Measurements from ENCODE around the gene MED13L. TPM values are rescaled to one million over a fixed set of nuclear protein-coding genes. Genes with fewer than 3 reads are reported as not detected.

The MED13L gene
- polyA plus RNA-seq, 1 of the 3 experiments (the other 2 are of a cell fraction): 17.1 TPM

GRCh38 chr12:116325336-116325664 is 47.8 kb upstream of the MED13L start:
- H3K4me3 ChIP-seq (ENCODE audit: low read depth in 2 of 2, low read length in 1 of 2): no peak overlapping the region
- no peaks in the 10 kb centered on the region; the same call in 1 of the 2 replicates for H3K79me2 ChIP-seq (ENCODE audit: insufficient read depth)
- H3K27me3 ChIP-seq (ENCODE audit: insufficient read depth): no peaks in the 10 kb centered on the region
- DNase-seq: no peak
- no peak overlapping the region for H3K27ac ChIP-seq (ENCODE audit: low read depth in 2 of 2, low read length in 1 of 2)
- H3K4me2 ChIP-seq: no peak overlapping the region
- POLR2A ChIA-PET: no interaction called here
- no peaks in the 10 kb centered on the region for H3K9me2 ChIP-seq
- H3K36me3 ChIP-seq (replicated peaks in 1 of 2; ENCODE audit: control insufficient read depth in 1 of 2, insufficient read depth in 2 of 2, low read length in 1 of 2): no peaks in the 10 kb centered on the region
- CTCF ChIA-PET: interaction anchor here (0.6 kb wide), 1 partner anchor 284 kb away, joined by 3 read pairs; no protein-coding TSS in a partner anchor
- peaks cover 5 to 8% of the 10 kb centered on the region in 2 experiments; a peak in 3 of 4 replicates for H3K4me1 ChIP-seq (ENCODE audit: control insufficient read depth in 1 of 2, insufficient read depth in 2 of 2, low read depth in 1 of 2, low read length in 1 of 2)
- H3K9ac ChIP-seq: no peak overlapping the region
- TF ChIP-seq IRF3 (IDR thresholded peaks at IDR 0.05; ENCODE audit: low read depth, low read length) (no peak), EP300 (IDR thresholded peaks at IDR 0.05; ENCODE audit: borderline replicate concordance in 1 of 2, low read depth in 1 of 2, low read length in 1 of 2) (no peak), GABPA (IDR thresholded peaks at IDR 0.05; ENCODE audit: low read depth) (no peak), ZBTB33 (IDR thresholded peaks at IDR 0.05; ENCODE audit: borderline replicate concordance, low read depth) (no peak), REST (IDR thresholded peaks at IDR 0.05; ENCODE audit: low read depth, low read length) (no peak)
- no peaks in the 10 kb centered on the region for H4K20me1 ChIP-seq (ENCODE audit: insufficient read depth)
- WGBS (ENCODE audit: low lambda C conversion rate): 100% methylated on average over 1 of the region's 1 CpG
- no peaks in the 10 kb centered on the region for H3K9me3 ChIP-seq
- peaks cover 9% of the 10 kb centered on the region for H3F3A ChIP-seq (replicated peaks; ENCODE audit: insufficient read depth)
- H2AFZ ChIP-seq (ENCODE audit: low read depth): no peak overlapping the region

GRCh38 chr12:116324654-116325335 is 47.3 kb upstream of the MED13L start:
- no peaks in the 10 kb centered on the region for H3K27me3 ChIP-seq (ENCODE audit: insufficient read depth)
- peaks cover 12% of the 10 kb centered on the region for H3F3A ChIP-seq (replicated peaks; ENCODE audit: insufficient read depth)
- H3K9me2 ChIP-seq: no peaks in the 10 kb centered on the region
- no peak for DNase-seq
- no peak overlapping the region for H3K27ac ChIP-seq (ENCODE audit: low read depth in 2 of 2, low read length in 1 of 2)
- H3K79me2 ChIP-seq (ENCODE audit: insufficient read depth): no peaks in the 10 kb centered on the region; the same call in 1 of the 2 replicates
- peaks cover 5 to 10% of the 10 kb centered on the region in 2 experiments; a peak in 3 of 4 replicates for H3K4me1 ChIP-seq (ENCODE audit: control insufficient read depth in 1 of 2, insufficient read depth in 2 of 2, low read depth in 1 of 2, low read length in 1 of 2)
- no peak overlapping the region for H3K4me2 ChIP-seq
- no peak overlapping the region for H3K4me3 ChIP-seq (ENCODE audit: low read depth in 2 of 2, low read length in 1 of 2)
- no peak overlapping the region for H3K9ac ChIP-seq
- H4K20me1 ChIP-seq (ENCODE audit: insufficient read depth): no peaks in the 10 kb centered on the region
- CTCF ChIA-PET: interaction anchor here (0.6 kb wide), 1 partner anchor 285 kb away, joined by 3 read pairs; no protein-coding TSS in a partner anchor
- H3K9me3 ChIP-seq: no peaks in the 10 kb centered on the region
- POLR2A ChIA-PET: no interaction called here
- TF ChIP-seq TAF1 (IDR thresholded peaks at IDR 0.05; ENCODE audit: borderline replicate concordance, low read depth, low read length) (no peak), NRF1 (IDR thresholded peaks at IDR 0.05; ENCODE audit: low read depth, low read length) (no peak), JUND (IDR thresholded peaks at IDR 0.05) (no peak), FOSL2 (IDR thresholded peaks at IDR 0.05; ENCODE audit: borderline replicate concordance, low read depth) (no peak), MXI1 (IDR thresholded peaks at IDR 0.05; ENCODE audit: low read depth, low read length) (no peak), EP300 (IDR thresholded peaks at IDR 0.05; ENCODE audit: borderline replicate concordance in 1 of 2, low read depth in 1 of 2, low read length in 1 of 2) (no peak), TCF12 (IDR thresholded peaks at IDR 0.05) (no peak), SMC3 (IDR thresholded peaks at IDR 0.05; ENCODE audit: low read depth, low read length) (no peak), RAD21 (IDR thresholded peaks at IDR 0.05; ENCODE audit: low read length) (no peak)
- H2AFZ ChIP-seq (ENCODE audit: low read depth): no peak overlapping the region
- no peaks in the 10 kb centered on the region for H3K36me3 ChIP-seq (replicated peaks in 1 of 2; ENCODE audit: control insufficient read depth in 1 of 2, insufficient read depth in 2 of 2, low read length in 1 of 2)
- WGBS (ENCODE audit: low lambda C conversion rate): 79% methylated on average over 4 of the region's 4 CpGs

Measured in SK-N-SH (cell line).